ENCODE measurements around the gene PLSCR1.
"Not testable (repeated sequence)": the region's sequence is repeated elsewhere in the genome, so short reads cannot be mapped to it uniquely, and the experiment has no call there.

PLSCR1 gene

GRCh38 chr3:146511402-146512134 is 32.8 kb downstream of the PLSCR1 start:
- peak; percentile 22 to 52 (median 31) for DNase-seq

GRCh38 chr3:146507331-146508120 is 36.9 kb downstream of the PLSCR1 start:
- DNase-seq: no peak

- DNase-seq: no peak
Observed at GRCh38 chr3:146505516-146505915, 38.9 kb downstream of the PLSCR1 start.

- peak; percentile 42 to 79 (median 45) for DNase-seq
Observed at GRCh38 chr3:146504498-146505197, 39.8 kb downstream of the PLSCR1 start.

- peak; percentile 60 to 73 (median 66) for DNase-seq
Observed at GRCh38 chr3:146503461-146504202, 40.8 kb downstream of the PLSCR1 start.

- DNase-seq: no peak
Observed at GRCh38 chr3:146502887-146503460, 41.4 kb downstream of the PLSCR1 start.

- DNase-seq: no peak
Observed at GRCh38 chr3:146501752-146502151, 42.7 kb downstream of the PLSCR1 start.

- no peak for DNase-seq
Observed at GRCh38 chr3:146499701-146500100, 44.7 kb downstream of the PLSCR1 start.

- DNase-seq: no peak
Observed at GRCh38 chr3:146498002-146498736, 46.2 kb downstream of the PLSCR1 start.

- DNase-seq: not testable (repeated sequence)
Observed at GRCh38 chr3:146497145-146497843, 47.1 kb downstream of the PLSCR1 start.

- DNase-seq: no peak
Observed at GRCh38 chr3:146496726-146497125, 47.7 kb downstream of the PLSCR1 start.

GRCh38 chr3:146496251-146496650 is 48.2 kb downstream of the PLSCR1 start:
- DNase-seq: no peak

- peak in 1 of 3 donors; percentile 25 for DNase-seq
Observed at GRCh38 chr3:146493761-146494160, 50.6 kb downstream of the PLSCR1 start.

GRCh38 chr3:146493221-146493620 is 51.2 kb downstream of the PLSCR1 start:
- DNase-seq: no peak

GRCh38 chr3:146491303-146491702 is 53.1 kb downstream of the PLSCR1 start:
- DNase-seq: peak in 2 of 3 donors; percentile 44 to 45

- DNase-seq: no peak
Observed at GRCh38 chr3:146485297-146485696, 59.1 kb downstream of the PLSCR1 start.

GRCh38 chr3:146476094-146476740 is 68.2 kb downstream of the PLSCR1 start:
- DNase-seq: no peak

GRCh38 chr3:146474976-146475375 is 69.4 kb downstream of the PLSCR1 start:
- DNase-seq: not testable (repeated sequence)

- DNase-seq: no peak
Observed at GRCh38 chr3:146473726-146474125, 70.7 kb downstream of the PLSCR1 start.

- DNase-seq: no peak
Observed at GRCh38 chr3:146472611-146473010, 71.8 kb downstream of the PLSCR1 start.

Data from suppressor macrophage treated with lipopolysaccharide for 1 hour (primary cell).